Esophagus muscularis mucosa (tissue), 4 donors: ENCODE measurements around the gene MS4A6A. TPM values are rescaled to one million over a fixed set of nuclear protein-coding genes. Genes with fewer than 3 reads are reported as not detected.
A peak's percentile ranks its signal among the peaks of the same experiment; 100 is the strongest.

Experiments used
- DNase-seq: peaks from one replicate; pipeline ENCODE4 v3.0.0-alpha.2; 2017; ENCODE audit errors: extremely low spot score
- H3K27ac ChIP-seq, 4 donors: fragments of 200-600 bp; sonication (generic); replicated peaks in 1 of 4; 1 replicate in 3 of 4; 2 replicates in 1 of 4; pipeline ENCODE4 v1.5.1; 2016 to 2019; ENCODE audit warnings: mild to moderate bottlenecking in 1 of 4
- H3K27me3 ChIP-seq, 4 donors: fragments of 200-600 bp; sonication (generic); one replicate each; pipeline versions ENCODE4 v1.5.1 to v1.6.0; 2016 to 2019
- H3K36me3 ChIP-seq, 4 donors: fragments of 200-600 bp; sonication (generic); one replicate each; pipeline ENCODE4 v1.5.1; 2016 to 2019
- H3K4me1 ChIP-seq, 4 donors: fragments of 200-600 bp; sonication (generic); one replicate each; pipeline ENCODE4 v1.5.1; 2016 to 2019
- H3K4me3 ChIP-seq, 4 donors: fragments of 200-600 bp; sonication (generic); 1 replicate in 2 of 4; 2 replicates in 2 of 4; pipeline ENCODE4 v1.5.1; 2016 to 2019; ENCODE audit warnings: mild to moderate bottlenecking in 4 of 4, moderate library complexity in 1 of 4
- H3K9me3 ChIP-seq, 4 donors: fragments of 200-600 bp; sonication (generic); 1 replicate in 3 of 4; 2 replicates in 1 of 4; pipeline ENCODE4 v1.5.1; 2016 to 2019
- CTCF ChIP-seq, 3 experiments: fragments of 200-600 bp in 2 of 3; fragments of 450-650 bp in 1 of 3; sonication (generic) in 2 of 3; IDR thresholded peaks; one replicate each; pipeline ENCODE4 v1.5.1; 2017 to 2019; ENCODE audit warnings: antibody characterized with exemption in 3 of 3, mild to moderate bottlenecking in 2 of 3, moderate library complexity in 1 of 3
- EP300 ChIP-seq: sonication (generic); formaldehyde crosslinking; IDR thresholded peaks from one replicate; pipeline ENCODE4 v1.6.1; 2017; ENCODE audit warnings: antibody characterized with exemption
- POLR2A ChIP-seq: fragments of 450-650 bp; IDR thresholded peaks from one replicate; pipeline ENCODE4 v1.6.1; 2017; ENCODE audit warnings: antibody characterized with exemption, moderate library complexity, mild to moderate bottlenecking, low read depth
- POLR2AphosphoS5 ChIP-seq, 2 donors: sonication (generic); formaldehyde crosslinking; IDR thresholded peaks; one replicate each; pipeline ENCODE4 v1.6.1; 2017; ENCODE audit warnings: antibody characterized with exemption in 2 of 2
- WGBS: methylation state at CpG from one replicate; pipeline ENCODE4 v1.1.5; 2018; 5-methylcytosine and 5-hydroxymethylcytosine counted together
- intact Hi-C: fragments of 100-400 bp; cut with DNase I; formaldehyde crosslinking; loops from one replicate; pipeline ENCODE4 v1.15.1; 2023
- total RNA-seq, 4 donors: library from RNA; depleted of rRNA; stranded (reverse); fragments of >200 nt; gene quantifications; one replicate each; pipeline versions ENCODE4 v1.1.0 to v1.2.1, GENCODE V29; 2016

MS4A6A gene
- total RNA-seq, 4 donors from 2014 or later = 47.4 to 143 (median 58.3) TPM

- intact Hi-C loops = no loop called here
- no peak overlapping the region for H3K4me3 ChIP-seq
- H3K27me3 ChIP-seq = no peaks in the 10 kb centered on the region
- no peak for DNase-seq
- peak overlapping the region in 3 of 4 donors; percentile 18 to 43 (median 30) for H3K27ac ChIP-seq
- WGBS = 53% methylated on average over 1 of the region's 1 CpG
- no peaks in the 10 kb centered on the region for H3K9me3 ChIP-seq
- H3K4me1 ChIP-seq = peaks cover 0 to 11% (median 5%) of the 10 kb centered on the region in 4 donors
- no peaks in the 10 kb centered on the region for H3K36me3 ChIP-seq
- no peak for TF ChIP-seq POLR2A
- TF ChIP-seq EP300 = no peak
- no peak for TF ChIP-seq CTCF (IDR thresholded peaks at IDR 0.05)
- TF ChIP-seq POLR2AphosphoS5 (IDR thresholded peaks at IDR 0.05) = no peak
Observed at GRCh38 chr11:60184824-60185511, 2.1 kb upstream of the MS4A6A start.

- peak overlapping the region in 3 of 4 donors; percentile 18 to 40 (median 30) for H3K27ac ChIP-seq
- no peaks in the 10 kb centered on the region for H3K36me3 ChIP-seq
- H3K9me3 ChIP-seq = no peaks in the 10 kb centered on the region
- TF ChIP-seq EP300 (no peak), POLR2A (no peak), POLR2AphosphoS5 (IDR thresholded peaks at IDR 0.05) (no peak), CTCF (IDR thresholded peaks at IDR 0.05) (no peak)
- no peaks in the 10 kb centered on the region for H3K27me3 ChIP-seq
- DNase-seq = no peak
- 44% methylated on average over 2 of the region's 2 CpGs for whole genome bisulfite sequencing
- no peak overlapping the region for H3K4me3 ChIP-seq
- peaks cover 0 to 11% (median 5%) of the 10 kb centered on the region in 4 donors for H3K4me1 ChIP-seq
- intact Hi-C loops = no loop called here
Observed at GRCh38 chr11:60183591-60184205, 815 bp upstream of the MS4A6A start.

- H3K27ac ChIP-seq = no peak overlapping the region
- H3K9me3 ChIP-seq = no peaks in the 10 kb centered on the region
- TF ChIP-seq POLR2A (no peak), POLR2AphosphoS5 (IDR thresholded peaks at IDR 0.05) (no peak), CTCF (IDR thresholded peaks at IDR 0.05) (no peak), EP300 (no peak)
- H3K36me3 ChIP-seq = no peaks in the 10 kb centered on the region
- intact Hi-C loops = no loop called here
- no peaks in the 10 kb centered on the region for H3K27me3 ChIP-seq
- H3K4me3 ChIP-seq = no peak overlapping the region
- no peaks in the 10 kb centered on the region for H3K4me1 ChIP-seq
- WGBS = 74% methylated on average over 5 of the region's 5 CpGs
- DNase-seq = no peak
Observed at GRCh38 chr11:60175860-60176275, 7.0 kb downstream of the MS4A6A start.

- no peaks in the 10 kb centered on the region for H3K9me3 ChIP-seq
- no peak for DNase-seq
- H3K4me1 ChIP-seq = no peaks in the 10 kb centered on the region
- TF ChIP-seq POLR2A (no peak), POLR2AphosphoS5 (IDR thresholded peaks at IDR 0.05) (no peak), CTCF (IDR thresholded peaks at IDR 0.05) (no peak), EP300 (no peak)
- H3K4me3 ChIP-seq = no peak overlapping the region
- H3K27ac ChIP-seq = no peak overlapping the region
- H3K36me3 ChIP-seq = no peaks in the 10 kb centered on the region
- peaks cover 0 to 7% (median 0%) of the 10 kb centered on the region in 4 donors for H3K27me3 ChIP-seq
- intact Hi-C loops = no loop called here
Observed at GRCh38 chr11:60172011-60172410, 10.9 kb downstream of the MS4A6A start.
